GM12878 (cell line): Measurements from ENCODE around the gene CYS1. TPM values are rescaled to one million over a fixed set of nuclear protein-coding genes. Genes with fewer than 3 reads are reported as not detected.

Experiments
- ATAC-seq: fragments of 200-7000 bp; cut with Tn5 transposase; 3 replicates; pipeline ENCODE4 v1.9.1; 2020; ENCODE audit warnings: mild to moderate bottlenecking, moderate library complexity
- BruUV-seq: library from RNA; stranded (reverse); fragments of 400-500 nt; replicated peaks from 2 replicates; lab custom pipeline; 2021; lab: Mats Ljungman, UMichigan
- CTCF ChIA-PET: fragments of 300-600 bp; sonication (Branson Sonifier 250); formaldehyde crosslinking; extraction: SDS; loops from one replicate; lab custom pipeline; 2021; ENCODE audit warnings: inconsistent platforms; lab: Yijun Ruan, JAX
- POLR2A ChIA-PET: fragments of 350-600 bp; formaldehyde crosslinking; extraction: SDS; loops from one replicate; lab custom pipeline; 2021; ENCODE audit warnings: inconsistent platforms; lab: Charles Lee
- RAD21 ChIA-PET: fragments of 300-600 bp; sonication (Branson Sonifier 250); formaldehyde crosslinking; loops from one replicate; lab custom pipeline; 2023; ENCODE audit warnings: antibody characterized with exemption; ENCODE audit not compliant: unreplicated experiment; lab: Charles Lee
- SMC1A ChIA-PET: fragments of 300-600 bp; sonication (Branson Sonifier 250); formaldehyde crosslinking; loops from one replicate; lab custom pipeline; 2023; ENCODE audit not compliant: unreplicated experiment, uncharacterized antibody; lab: Charles Lee
- DNase-seq: peaks from one replicate; pipeline ENCODE4 v3.0.0-alpha.2; 2011; ENCODE audit warnings: low read depth, low spot score
- FAIRE-seq: peaks from 3 replicates; lab custom pipeline; 2011; peaks lifted over from hg19 to GRCh38; lab: Jason Lieb, UNC
- H2AFZ ChIP-seq: 2 replicates; pipeline ENCODE4 v1.6.0; 2011; ENCODE audit warnings: low read depth, low read length, control low read depth; ENCODE audit not compliant: control insufficient read depth
- H3K27ac ChIP-seq: 2 replicates; pipeline ENCODE4 v1.5.1; 2011; ENCODE audit warnings: control low read depth; ENCODE audit not compliant: control insufficient read depth, insufficient read depth
- H3K27me3 ChIP-seq, 2 experiments: replicated peaks in 1 of 2; 2 replicates each; pipeline versions ENCODE4 v1.6.0 to v1.6.1; 2011; ENCODE audit warnings: low read length in 1 of 2; ENCODE audit not compliant: control insufficient read depth in 2 of 2, insufficient read depth in 2 of 2
- H3K36me3 ChIP-seq, 2 experiments: 2 replicates each; pipeline ENCODE4 v1.5.1; 2011; ENCODE audit warnings: low read length in 1 of 2; ENCODE audit not compliant: control insufficient read depth in 2 of 2, insufficient read depth in 2 of 2
- H3K4me1 ChIP-seq: 2 replicates; pipeline ENCODE4 v1.6.1; 2011; ENCODE audit warnings: mild to moderate bottlenecking, low read length, moderate library complexity, mixed read lengths; ENCODE audit not compliant: control insufficient read depth, insufficient read depth
- H3K4me2 ChIP-seq: 2 replicates; pipeline ENCODE4 v1.6.0; 2011; ENCODE audit warnings: control low read depth; ENCODE audit not compliant: control insufficient read depth, insufficient read depth
- H3K4me3 ChIP-seq: fragments of 200-600 bp; sonication (generic); 2 replicates; pipeline ENCODE4 v1.5.1; 2016
- H3K79me2 ChIP-seq: 2 replicates; pipeline ENCODE4 v1.6.0; 2011; ENCODE audit warnings: low read length; ENCODE audit not compliant: control insufficient read depth, insufficient read depth
- H3K9ac ChIP-seq: 2 replicates; pipeline ENCODE4 v1.8.0; 2011; ENCODE audit warnings: low read length, control low read depth, mixed read lengths; ENCODE audit not compliant: control insufficient read depth, insufficient read depth
- H3K9me3 ChIP-seq: replicated peaks from 3 replicates; pipeline ENCODE4 v1.5.1; 2011; ENCODE audit warnings: mild to moderate bottlenecking, low read length; ENCODE audit not compliant: control insufficient read depth, insufficient read depth
- H4K20me1 ChIP-seq: 2 replicates; pipeline ENCODE4 v1.6.0; 2011; ENCODE audit not compliant: control insufficient read depth, insufficient read depth
- BACH1 ChIP-seq: fragments of 450-650 bp; IDR thresholded peaks from 2 replicates; pipeline ENCODE4 v1.6.1; 2017; ENCODE audit warnings: mild to moderate bottlenecking, borderline replicate concordance
- IKZF1 ChIP-seq: fragments of 450-650 bp; conservative IDR thresholded peaks from 2 replicates; pipeline ENCODE4 v1.6.1; 2017; ENCODE audit warnings: antibody characterized with exemption, mild to moderate bottlenecking
- KAT2A ChIP-seq: conservative IDR thresholded peaks from 2 replicates; pipeline ENCODE4 v1.6.1; 2011; ENCODE audit warnings: low read depth, low read length; ENCODE audit not compliant: control insufficient read depth
- MYC ChIP-seq: IDR thresholded peaks from 2 replicates; pipeline ENCODE4 v1.6.1; 2011; ENCODE audit warnings: mild to moderate bottlenecking, low read length, moderate library complexity, inconsistent platforms; ENCODE audit not compliant: insufficient read depth, insufficient replicate concordance, insufficient read length, severe bottlenecking
- NFIC ChIP-seq: IDR thresholded peaks from 2 replicates; pipeline ENCODE4 v1.6.1; 2012; ENCODE audit warnings: low read depth, mild to moderate bottlenecking, inconsistent platforms, low read length, moderate library complexity
- PML ChIP-seq: IDR thresholded peaks from 2 replicates; pipeline ENCODE4 v1.6.1; 2012; ENCODE audit warnings: low read length, inconsistent platforms
- RB1 ChIP-seq: fragments of 450-650 bp; formaldehyde crosslinking; IDR thresholded peaks from 2 replicates; pipeline ENCODE4 v1.6.1; 2017; ENCODE audit warnings: mild to moderate bottlenecking, borderline replicate concordance
- SMAD1 ChIP-seq: fragments of 450-650 bp; IDR thresholded peaks from 2 replicates; pipeline ENCODE4 v1.6.1; 2018; ENCODE audit warnings: mild to moderate bottlenecking, low read depth; ENCODE audit not compliant: partially characterized antibody
- WGBS: methylation state at CpG from one replicate; pipeline ENCODE4 v1.1.6; 2016; ENCODE audit warnings: low lambda C conversion rate; ENCODE audit not compliant: insufficient replicate concordance, insufficient coverage; ENCODE audit errors: missing lambda C conversion rate; 5-methylcytosine and 5-hydroxymethylcytosine counted together
- in situ Hi-C: fragments of 300-500 bp; cut with MboI; formaldehyde crosslinking; loops from 9 replicates; pipeline ENCODE4 v1.14.3; 2018; ENCODE audit warnings: mixed read lengths
- intact Hi-C: fragments of 100-400 bp; cut with micrococcal nuclease; formaldehyde crosslinking; loops from one replicate; pipeline ENCODE4 v1.14.2; 2022; ENCODE audit not compliant: unreplicated experiment
- polyA plus RNA-seq, 11 experiments: library from polyadenylated mRNA; depleted of rRNA in 4 of 11; unstranded in 6 of 11; stranded (reverse) in 5 of 11; fragments of >200 nt; fragmentation: Nextera tagmentation in 4 of 11; fragmentation: Illumina TruSeq in 1 of 11; extraction: Ambion mirVana in 4 of 11; extraction: Trizol in 1 of 11; gene quantifications; 1 replicate in 1 of 11; 2 replicates in 10 of 11; pipeline versions ENCODE4 v1.2.1 to v1.2.3, GENCODE V29; 2011 to 2016; ENCODE audit warnings: inconsistent platforms in 2 of 11, missing spikeins in 2 of 11, low read depth in 1 of 11
- total RNA-seq, 4 experiments: library from RNA; depleted of rRNA in 3 of 4; stranded (reverse); fragments of >200 nt in 3 of 4; fragmentation: Illumina TruSeq in 1 of 4; extraction: Trizol in 1 of 4; gene quantifications; 2 replicates each; pipeline versions ENCODE4 v1.2.1 to v1.2.3, GENCODE V29; 2013 to 2021
- TF ChIP-seq, protein P1 (sequence below): IDR thresholded peaks from 2 replicates; pipeline ENCODE4 v1.6.1; 2012; ENCODE audit warnings: low read depth, low read length, improper control_type of control experiment
- TF ChIP-seq, protein P2 (sequence below): IDR thresholded peaks from 2 replicates; pipeline ENCODE4 v1.6.1; 2012; ENCODE audit warnings: low read length, inconsistent platforms
- TF ChIP-seq, protein P3 (sequence below): IDR thresholded peaks from 2 replicates; pipeline ENCODE4 v1.6.1; 2011; ENCODE audit warnings: borderline replicate concordance, low read depth, mild to moderate bottlenecking, moderate library complexity, mixed read lengths, low read length; ENCODE audit not compliant: insufficient read depth; ENCODE audit errors: extremely low read length
- TF ChIP-seq, protein P4 (sequence below): fragments of 450-650 bp; IDR thresholded peaks from 2 replicates; pipeline ENCODE4 v1.6.1; 2017; ENCODE audit warnings: mild to moderate bottlenecking
- TF ChIP-seq, protein P5 (sequence below): fragments of 450-650 bp; IDR thresholded peaks from 2 replicates; pipeline ENCODE4 v1.6.1; 2016; ENCODE audit warnings: mild to moderate bottlenecking

CYS1 gene
- total and polyA plus RNA-seq, 10 of the 15 experiments (the other 5 are each of a cell fraction or from before 2014, with no cell fraction given) = 0.35 to 6.4 (median 2.5) TPM

DNA sequence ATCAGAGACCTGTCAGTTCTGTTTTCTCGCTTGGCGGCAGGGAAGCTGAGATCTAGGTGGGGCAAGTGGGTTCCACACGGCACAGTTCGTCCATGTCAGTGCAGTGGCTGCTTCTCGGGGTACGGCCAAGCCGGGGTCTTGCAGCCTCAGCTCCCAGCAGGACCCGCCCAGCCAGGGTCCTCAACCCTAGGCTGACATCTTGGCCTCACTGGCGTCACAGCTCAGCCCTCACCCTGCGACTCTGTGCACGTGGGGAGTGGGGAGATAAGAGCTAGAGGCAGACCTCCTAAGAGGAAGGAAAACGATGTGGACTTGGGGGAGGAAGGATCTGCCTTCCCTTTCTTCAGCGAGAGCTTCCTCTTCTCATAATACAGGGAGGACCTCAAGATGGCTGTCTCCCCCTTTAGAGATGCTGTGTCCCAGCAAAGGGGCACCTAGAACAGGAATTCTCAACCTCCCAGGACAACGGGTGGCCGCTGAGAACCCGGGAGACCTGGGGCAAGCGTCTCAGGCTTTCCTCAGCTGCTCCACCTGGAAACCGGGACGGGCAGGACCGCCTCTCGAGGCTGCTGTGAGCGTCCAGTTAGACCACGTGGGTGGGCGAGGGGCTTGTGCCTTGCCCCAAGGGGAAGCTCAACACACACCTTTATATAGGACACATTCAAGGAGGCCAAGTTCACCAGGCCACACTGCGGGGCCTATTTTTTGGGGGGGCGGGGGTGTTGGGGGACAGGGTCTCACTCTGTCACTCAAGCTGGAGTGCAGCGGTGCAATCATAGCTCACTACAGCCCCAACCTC is 60.4 kb downstream of the CYS1 start (continued):
- TF ChIP-seq, protein P1, sequence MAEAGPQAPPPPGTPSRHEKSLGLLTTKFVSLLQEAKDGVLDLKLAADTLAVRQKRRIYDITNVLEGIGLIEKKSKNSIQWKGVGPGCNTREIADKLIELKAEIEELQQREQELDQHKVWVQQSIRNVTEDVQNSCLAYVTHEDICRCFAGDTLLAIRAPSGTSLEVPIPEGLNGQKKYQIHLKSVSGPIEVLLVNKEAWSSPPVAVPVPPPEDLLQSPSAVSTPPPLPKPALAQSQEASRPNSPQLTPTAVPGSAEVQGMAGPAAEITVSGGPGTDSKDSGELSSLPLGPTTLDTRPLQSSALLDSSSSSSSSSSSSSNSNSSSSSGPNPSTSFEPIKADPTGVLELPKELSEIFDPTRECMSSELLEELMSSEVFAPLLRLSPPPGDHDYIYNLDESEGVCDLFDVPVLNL = no peak
- TF ChIP-seq KAT2A = no peak
- no peak for TF ChIP-seq IKZF1
- TF ChIP-seq, protein P2, sequence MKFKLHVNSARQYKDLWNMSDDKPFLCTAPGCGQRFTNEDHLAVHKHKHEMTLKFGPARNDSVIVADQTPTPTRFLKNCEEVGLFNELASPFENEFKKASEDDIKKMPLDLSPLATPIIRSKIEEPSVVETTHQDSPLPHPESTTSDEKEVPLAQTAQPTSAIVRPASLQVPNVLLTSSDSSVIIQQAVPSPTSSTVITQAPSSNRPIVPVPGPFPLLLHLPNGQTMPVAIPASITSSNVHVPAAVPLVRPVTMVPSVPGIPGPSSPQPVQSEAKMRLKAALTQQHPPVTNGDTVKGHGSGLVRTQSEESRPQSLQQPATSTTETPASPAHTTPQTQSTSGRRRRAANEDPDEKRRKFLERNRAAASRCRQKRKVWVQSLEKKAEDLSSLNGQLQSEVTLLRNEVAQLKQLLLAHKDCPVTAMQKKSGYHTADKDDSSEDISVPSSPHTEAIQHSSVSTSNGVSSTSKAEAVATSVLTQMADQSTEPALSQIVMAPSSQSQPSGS = no peak

GRCh38 chr2:10019174-10019573 is 61.0 kb downstream of the CYS1 start:
- Histone ChIP-seq H3K36me3 (no peaks in the 10 kb centered on the region), H4K20me1 (no peaks in the 10 kb centered on the region), H3K27me3 (no peaks in the 10 kb centered on the region; a peak in 3 of 4 replicates), H3K4me2 (no peak overlapping the region), H3K79me2 (no peaks in the 10 kb centered on the region), H3K27ac (no peak overlapping the region), H3K4me3 (no peak overlapping the region), H2AFZ (no peak overlapping the region), H3K9ac (no peak overlapping the region), H3K4me1 (no peaks in the 10 kb centered on the region), H3K9me3 (no peaks in the 10 kb centered on the region; the same call in 2 of the 3 replicates)
- POLR2A ChIA-PET = interaction anchor here (1.5 kb wide), 1 partner anchor 35 kb away, joined by 3 read pairs; no protein-coding TSS in a partner anchor
- RAD21 ChIA-PET = interaction anchor here (0.8 kb wide), 1 partner anchor 29 kb away, joined by 3 read pairs; no protein-coding TSS in a partner anchor
- WGBS = 42% methylated on average over 8 of the region's 8 CpGs
- in situ Hi-C loops (no loop called here), intact Hi-C loops (no loop called here)
- ATAC-seq (no peak), DNase-seq (no peak), FAIRE-seq (no peak)
- SMC1A ChIA-PET = no interaction called here
- CTCF ChIA-PET = interaction anchor here (0.9 to 2.3 kb wide), 4 partner anchors 8 to 249 kb away, joined by 3 to 8 read pairs (median 3); no protein-coding TSS in a partner anchor
- no TSS peak for BruUV-seq
- TF ChIP-seq, protein P3, sequence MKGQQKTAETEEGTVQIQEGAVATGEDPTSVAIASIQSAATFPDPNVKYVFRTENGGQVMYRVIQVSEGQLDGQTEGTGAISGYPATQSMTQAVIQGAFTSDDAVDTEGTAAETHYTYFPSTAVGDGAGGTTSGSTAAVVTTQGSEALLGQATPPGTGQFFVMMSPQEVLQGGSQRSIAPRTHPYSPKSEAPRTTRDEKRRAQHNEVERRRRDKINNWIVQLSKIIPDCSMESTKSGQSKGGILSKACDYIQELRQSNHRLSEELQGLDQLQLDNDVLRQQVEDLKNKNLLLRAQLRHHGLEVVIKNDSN = no peak
- TF ChIP-seq NFIC (no peak), MYC (no peak), PML (no peak), BACH1 (no peak), RB1 (no peak), SMAD1 (no peak)
- TF ChIP-seq, protein P4, sequence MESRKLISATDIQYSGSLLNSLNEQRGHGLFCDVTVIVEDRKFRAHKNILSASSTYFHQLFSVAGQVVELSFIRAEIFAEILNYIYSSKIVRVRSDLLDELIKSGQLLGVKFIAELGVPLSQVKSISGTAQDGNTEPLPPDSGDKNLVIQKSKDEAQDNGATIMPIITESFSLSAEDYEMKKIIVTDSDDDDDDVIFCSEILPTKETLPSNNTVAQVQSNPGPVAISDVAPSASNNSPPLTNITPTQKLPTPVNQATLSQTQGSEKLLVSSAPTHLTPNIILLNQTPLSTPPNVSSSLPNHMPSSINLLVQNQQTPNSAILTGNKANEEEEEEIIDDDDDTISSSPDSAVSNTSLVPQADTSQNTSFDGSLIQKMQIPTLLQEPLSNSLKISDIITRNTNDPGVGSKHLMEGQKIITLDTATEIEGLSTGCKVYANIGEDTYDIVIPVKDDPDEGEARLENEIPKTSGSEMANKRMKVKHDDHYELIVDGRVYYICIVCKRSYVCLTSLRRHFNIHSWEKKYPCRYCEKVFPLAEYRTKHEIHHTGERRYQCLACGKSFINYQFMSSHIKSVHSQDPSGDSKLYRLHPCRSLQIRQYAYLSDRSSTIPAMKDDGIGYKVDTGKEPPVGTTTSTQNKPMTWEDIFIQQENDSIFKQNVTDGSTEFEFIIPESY = no peak
- TF ChIP-seq, protein P5, sequence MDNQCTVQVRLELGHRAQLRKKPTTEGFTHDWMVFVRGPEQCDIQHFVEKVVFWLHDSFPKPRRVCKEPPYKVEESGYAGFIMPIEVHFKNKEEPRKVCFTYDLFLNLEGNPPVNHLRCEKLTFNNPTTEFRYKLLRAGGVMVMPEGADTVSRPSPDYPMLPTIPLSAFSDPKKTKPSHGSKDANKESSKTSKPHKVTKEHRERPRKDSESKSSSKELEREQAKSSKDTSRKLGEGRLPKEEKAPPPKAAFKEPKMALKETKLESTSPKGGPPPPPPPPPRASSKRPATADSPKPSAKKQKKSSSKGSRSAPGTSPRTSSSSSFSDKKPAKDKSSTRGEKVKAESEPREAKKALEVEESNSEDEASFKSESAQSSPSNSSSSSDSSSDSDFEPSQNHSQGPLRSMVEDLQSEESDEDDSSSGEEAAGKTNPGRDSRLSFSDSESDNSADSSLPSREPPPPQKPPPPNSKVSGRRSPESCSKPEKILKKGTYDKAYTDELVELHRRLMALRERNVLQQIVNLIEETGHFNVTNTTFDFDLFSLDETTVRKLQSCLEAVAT = no peak
